ENCODE measurements around the gene CCNC.

The CCNC gene

DNA sequence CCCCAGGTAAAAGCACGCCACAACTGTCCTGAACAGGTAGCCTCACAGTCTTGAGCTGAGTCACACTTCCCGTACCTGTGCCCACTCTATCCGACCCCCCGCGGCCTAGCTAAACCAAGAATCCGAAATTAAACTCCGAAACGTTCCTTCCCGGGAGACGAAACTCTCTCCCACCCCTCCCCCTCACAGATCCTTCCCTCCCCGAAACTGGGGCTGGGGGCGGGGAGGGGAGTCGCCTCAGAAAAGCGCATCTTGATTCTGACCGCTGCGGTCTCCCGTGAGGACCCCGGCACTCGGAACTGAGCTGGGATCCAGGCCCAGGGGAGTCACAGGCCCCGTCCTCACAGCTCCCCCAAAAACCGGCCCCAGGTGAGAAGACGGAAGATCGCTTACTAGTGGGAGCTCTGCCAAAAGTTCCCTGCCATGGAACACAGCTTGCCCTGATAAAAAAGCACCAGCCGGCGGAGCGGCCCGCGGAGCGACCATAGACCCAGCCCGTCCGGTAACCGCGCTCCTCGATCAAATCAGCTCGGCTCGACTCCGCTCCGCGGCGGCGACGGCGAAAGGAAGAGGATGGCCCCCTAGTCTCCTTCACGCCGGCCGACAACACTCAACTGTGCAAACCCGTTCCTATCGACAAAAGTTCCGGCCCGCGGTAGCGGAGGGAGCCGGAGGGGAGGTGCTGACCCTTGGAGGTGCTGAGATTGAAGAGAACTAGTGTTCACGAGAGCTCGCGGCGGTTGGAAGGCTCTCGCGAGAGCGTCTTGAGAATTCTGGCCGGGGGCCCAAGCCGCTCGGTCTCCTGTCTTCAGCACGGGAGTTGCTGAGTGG is at the start of gene CCNC:
CCNC (minus strand) TSS at position 558 of the 831 bp plus-strand sequence; CDS start at position 425, 133 bp downstream.
- peak; percentile 80 to 82 (median 80) for DNase-seq (ENCODE audit: low read depth in 2 of 3, low spot score in 2 of 3)

GRCh38 chr6:99617131-99617530 is 48.7 kb upstream of the CCNC start:
- DNase-seq (ENCODE audit: low read depth in 2 of 3, low spot score in 2 of 3) = no peak

GRCh38 chr6:99614430-99615186 is 46.1 kb upstream of the CCNC start:
- DNase-seq (ENCODE audit: low read depth in 2 of 3, low spot score in 2 of 3) = no peak

DNA sequence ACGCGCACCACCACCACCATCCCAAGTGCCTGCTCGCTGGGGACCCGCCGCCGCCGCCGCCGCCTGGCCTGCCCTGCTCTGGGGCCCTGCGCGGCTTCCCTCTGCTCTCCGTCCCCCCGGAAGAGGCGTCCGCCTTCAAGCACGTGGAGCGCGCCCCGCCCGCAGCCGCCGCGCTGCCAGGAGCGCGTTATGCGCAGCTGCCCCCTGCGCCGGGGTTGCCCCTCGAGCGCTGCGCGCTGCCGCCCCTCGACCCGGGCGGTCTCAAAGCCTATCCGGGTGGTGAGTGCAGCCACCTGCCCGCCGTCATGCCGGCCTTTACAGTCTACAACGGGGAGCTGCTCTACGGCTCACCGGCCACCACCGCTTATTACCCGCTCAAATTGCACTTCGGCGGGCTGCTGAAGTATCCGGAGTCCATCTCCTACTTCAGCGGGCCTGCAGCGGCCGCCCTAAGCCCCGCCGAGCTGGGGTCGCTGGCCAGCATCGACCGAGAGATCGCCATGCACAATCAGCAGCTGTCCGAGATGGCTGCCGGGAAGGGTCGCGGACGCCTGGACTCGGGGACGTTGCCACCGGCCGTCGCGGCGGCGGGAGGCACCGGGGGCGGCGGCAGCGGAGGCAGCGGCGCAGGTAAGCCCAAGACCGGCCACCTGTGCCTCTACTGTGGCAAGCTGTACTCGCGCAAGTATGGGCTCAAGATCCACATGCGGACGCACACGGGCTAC is 45.4 kb upstream of the CCNC start:
- DNase-seq (ENCODE audit: low read depth in 2 of 3, low spot score in 2 of 3) = no peak

DNA sequence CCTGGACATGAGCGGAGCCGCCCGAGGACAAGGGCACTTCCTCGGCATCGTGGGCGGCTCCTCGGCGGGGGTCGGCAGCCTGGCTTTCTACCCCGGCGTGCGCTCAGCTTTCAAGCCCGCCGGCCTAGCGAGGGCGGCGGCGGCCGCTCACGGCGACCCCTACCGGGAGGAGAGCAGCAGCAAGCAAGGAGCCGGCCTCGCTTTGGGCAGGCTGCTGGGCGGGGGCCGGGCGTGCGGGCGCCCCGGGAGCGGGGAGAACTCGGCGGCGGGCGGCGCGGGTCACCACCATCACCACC is 44.9 kb upstream of the CCNC start:
- no peak for DNase-seq (ENCODE audit: low read depth in 2 of 3, low spot score in 2 of 3)

- no peak for DNase-seq (ENCODE audit: low read depth in 2 of 3, low spot score in 2 of 3)
Observed at GRCh38 chr6:99612551-99613408, 44.3 kb upstream of the CCNC start.

GRCh38 chr6:99611148-99611547 is 42.7 kb upstream of the CCNC start:
- no peak for DNase-seq (ENCODE audit: low read depth in 2 of 3, low spot score in 2 of 3)

DNA sequence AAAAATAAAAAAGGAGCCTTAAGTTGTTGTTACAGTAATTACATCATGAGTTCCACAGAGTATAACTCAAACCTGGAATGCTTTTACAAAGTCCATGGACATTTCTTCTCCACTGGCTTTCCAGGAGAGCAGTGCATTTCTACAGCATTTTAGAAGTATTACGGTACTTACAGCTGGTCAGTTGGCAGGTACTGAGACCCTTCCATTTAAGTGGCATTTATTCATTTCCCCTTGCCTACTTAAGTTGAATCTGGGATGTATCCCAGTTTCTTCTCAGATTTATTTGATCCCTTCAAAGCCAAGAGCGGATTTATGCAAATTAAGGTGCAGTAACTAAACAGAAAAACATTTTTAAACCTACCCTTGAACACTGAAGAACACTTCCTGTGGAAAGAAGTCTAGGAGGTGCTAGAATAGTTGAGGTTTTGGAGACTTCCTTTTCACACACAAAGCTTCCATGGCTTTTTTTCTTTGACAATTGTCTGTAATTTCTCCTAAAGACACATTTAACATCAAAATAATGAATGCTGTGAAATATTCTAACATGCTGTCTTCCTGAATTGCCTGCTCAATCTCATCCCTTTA is 41.5 kb upstream of the CCNC start:
- DNase-seq (ENCODE audit: low read depth in 2 of 3, low spot score in 2 of 3) = no peak

DNA sequence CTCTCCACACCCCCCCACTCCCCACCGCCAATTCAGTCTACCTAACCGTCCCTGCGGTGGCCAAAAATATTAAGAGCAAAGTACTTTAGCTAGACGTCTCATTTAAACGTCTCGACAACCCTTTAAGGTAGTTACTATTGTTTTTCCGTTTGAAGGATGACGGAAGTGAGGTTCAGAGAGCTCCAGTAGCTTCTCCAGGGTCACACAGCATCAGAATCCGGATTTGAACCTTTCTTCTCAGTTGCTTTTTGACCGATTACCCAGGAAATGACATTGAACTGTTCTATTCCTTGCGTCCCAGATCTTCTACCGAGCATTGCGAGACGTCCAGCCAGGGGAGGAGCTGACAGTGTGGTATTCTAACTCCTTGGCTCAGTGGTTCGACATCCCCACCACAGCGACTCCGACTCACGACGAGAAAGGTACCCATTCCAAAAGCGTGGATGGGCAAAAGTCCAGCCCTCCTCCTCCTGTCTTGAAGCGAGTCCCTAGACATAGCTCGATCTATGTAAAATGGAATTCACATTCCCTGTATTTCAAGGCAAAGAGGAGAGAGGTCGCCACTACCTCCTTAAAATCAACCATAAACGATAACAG is 40.5 kb upstream of the CCNC start:
- DNase-seq (ENCODE audit: low read depth in 2 of 3, low spot score in 2 of 3) = no peak

- no peak for DNase-seq (ENCODE audit: low read depth in 2 of 3, low spot score in 2 of 3)
Observed at GRCh38 chr6:99608059-99608885, 39.8 kb upstream of the CCNC start.

GRCh38 chr6:99607416-99608036 is 39.1 kb upstream of the CCNC start:
- no peak for DNase-seq (ENCODE audit: low read depth in 2 of 3, low spot score in 2 of 3)

GRCh38 chr6:99606656-99607415 is 38.4 kb upstream of the CCNC start, which contains the start of gene PRDM13:
PRDM13 (plus strand) TSS chr6:99606833; CDS start chr6:99607035, 202 bp downstream.
- DNase-seq (ENCODE audit: low read depth in 2 of 3, low spot score in 2 of 3) = no peak

DNA sequence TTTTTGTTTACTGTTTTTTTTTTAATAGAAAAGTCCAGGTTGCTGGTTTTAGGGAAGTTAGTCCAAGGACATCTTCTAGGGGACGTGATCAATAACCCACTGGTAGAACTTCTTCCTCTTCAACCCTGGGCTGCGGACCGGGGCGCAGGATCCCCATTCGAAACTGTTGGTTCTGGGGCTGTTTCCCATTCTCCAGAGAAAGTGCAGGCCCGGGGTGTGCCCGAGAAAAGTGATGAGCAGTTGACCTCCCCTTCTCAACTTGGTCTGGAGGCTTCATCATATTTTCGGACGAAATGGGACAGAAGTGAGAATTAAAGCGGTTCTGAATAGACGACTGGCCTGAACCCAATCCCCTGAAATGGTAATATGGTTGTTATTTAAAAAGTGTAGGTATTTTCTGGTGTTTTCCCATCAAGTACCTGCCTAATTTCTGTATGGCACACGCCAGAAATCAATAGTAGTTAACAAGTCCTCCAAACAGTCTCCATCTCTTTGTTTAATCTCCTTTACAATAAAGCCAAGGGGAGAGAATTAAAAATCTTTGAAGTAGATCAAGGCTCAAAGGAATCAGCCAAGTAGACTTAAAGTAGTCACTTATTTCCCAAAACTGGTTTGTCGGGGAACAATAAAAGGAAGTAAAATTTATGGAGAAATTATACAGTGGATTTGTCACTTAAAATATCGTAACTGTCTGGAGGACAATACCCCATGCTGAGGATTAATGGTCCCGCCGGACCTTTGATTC is 37.6 kb upstream of the CCNC start:
- no peak for DNase-seq (ENCODE audit: low read depth in 2 of 3, low spot score in 2 of 3)

GRCh38 chr6:99605074-99605734 is 36.7 kb upstream of the CCNC start:
- DNase-seq (ENCODE audit: low read depth in 2 of 3, low spot score in 2 of 3) = no peak

GRCh38 chr6:99604166-99605073 is 36.0 kb upstream of the CCNC start:
- DNase-seq (ENCODE audit: low read depth in 2 of 3, low spot score in 2 of 3) = no peak
